A549 (cell line): ENCODE measurements around the gene SYNGR4. TPM values are rescaled to one million over a fixed set of nuclear protein-coding genes. Genes with fewer than 3 reads are reported as not detected.

Experiments used
- polyA plus RNA-seq, 4 experiments: library from polyadenylated mRNA; depleted of rRNA in 3 of 4; stranded (reverse); fragments of >200 nt; fragmentation: RNase III in 1 of 4; extraction: RNeasy Plus Mini Kit Qiagen cat#74134 plus additional on column Dnase treatment in 1 of 4; gene quantifications; 2 replicates in 3 of 4; 3 replicates in 1 of 4; pipeline ENCODE4 v1.2.3, GENCODE V29; 2011 to 2017

Gene SYNGR4
- polyA plus RNA-seq, 2 of the 4 experiments (the other 2 are of a cell fraction), result 2.3 to 4.4 TPM

Other genes with a start within 250 kb of the SYNGR4 start
- 41.2 and 54.9 TPM in 2 replicates for gene LIG1, start 194.0 kb upstream of the SYNGR4 start, polyA plus RNA-seq (2011; rRNA removed)
- gene LIG1, start 194.0 kb upstream of the SYNGR4 start, polyA plus RNA-seq (2017; fragmentation: RNase III; extraction: RNeasy Plus Mini Kit Qiagen cat#74134 plus additional on column Dnase treatment), result 88.8 to 106 TPM (median 101 TPM) in 3 replicates
- gene ZSWIM9, start 193.7 kb upstream of the SYNGR4 start, polyA plus RNA-seq (2011; rRNA removed), result 0.97 and 1.2 TPM in 2 replicates
- gene ZSWIM9, start 193.7 kb upstream of the SYNGR4 start, polyA plus RNA-seq (2017; fragmentation: RNase III; extraction: RNeasy Plus Mini Kit Qiagen cat#74134 plus additional on column Dnase treatment), result 11.7 to 15.9 TPM (median 13.4 TPM) in 3 replicates
- 27.4 and 34.7 TPM in 2 replicates for gene CARD8, start 108.5 kb upstream of the SYNGR4 start, polyA plus RNA-seq (2011; rRNA removed)
- 27.2 to 27.5 TPM (median 27.5 TPM) in 3 replicates for gene CARD8, start 108.5 kb upstream of the SYNGR4 start, polyA plus RNA-seq (2017; fragmentation: RNase III; extraction: RNeasy Plus Mini Kit Qiagen cat#74134 plus additional on column Dnase treatment)
- gene ZNF114, start 94.3 kb upstream of the SYNGR4 start, polyA plus RNA-seq (2011; rRNA removed), result 3.1 and 3.5 TPM in 2 replicates
- 4.3 to 5.6 TPM (median 4.6 TPM) in 3 replicates for gene ZNF114, start 94.3 kb upstream of the SYNGR4 start, polyA plus RNA-seq (2017; fragmentation: RNase III; extraction: RNeasy Plus Mini Kit Qiagen cat#74134 plus additional on column Dnase treatment)
- gene EMP3, start 38.8 kb upstream of the SYNGR4 start, polyA plus RNA-seq (2011; rRNA removed), result 147 and 210 TPM in 2 replicates
- 564 to 580 TPM (median 566 TPM) in 3 replicates for gene EMP3, start 38.8 kb upstream of the SYNGR4 start, polyA plus RNA-seq (2017; fragmentation: RNase III; extraction: RNeasy Plus Mini Kit Qiagen cat#74134 plus additional on column Dnase treatment)
- gene TMEM143, start 427 bp upstream of the SYNGR4 start, polyA plus RNA-seq (2011; rRNA removed), result 7.4 and 7.6 TPM in 2 replicates
- 6.3 to 7.0 TPM (median 6.4 TPM) in 3 replicates for gene TMEM143, start 427 bp upstream of the SYNGR4 start, polyA plus RNA-seq (2017; fragmentation: RNase III; extraction: RNeasy Plus Mini Kit Qiagen cat#74134 plus additional on column Dnase treatment)
- 200 and 270 TPM in 2 replicates for gene KDELR1, start 27.2 kb downstream of the SYNGR4 start, polyA plus RNA-seq (2011; rRNA removed)
- gene KDELR1, start 27.2 kb downstream of the SYNGR4 start, polyA plus RNA-seq (2017; fragmentation: RNase III; extraction: RNeasy Plus Mini Kit Qiagen cat#74134 plus additional on column Dnase treatment), result 280 to 318 TPM (median 302 TPM) in 3 replicates
- 2.6 and 3.4 TPM in 2 replicates for gene GRIN2D, start 29.3 kb downstream of the SYNGR4 start, polyA plus RNA-seq (2011; rRNA removed)
- 5.8 to 6.8 TPM (median 6.3 TPM) in 3 replicates for gene GRIN2D, start 29.3 kb downstream of the SYNGR4 start, polyA plus RNA-seq (2017; fragmentation: RNase III; extraction: RNeasy Plus Mini Kit Qiagen cat#74134 plus additional on column Dnase treatment)
- 40.0 and 48.1 TPM in 2 replicates for gene GRWD1, start 81.6 kb downstream of the SYNGR4 start, polyA plus RNA-seq (2011; rRNA removed)
- 82.1 to 87.0 TPM (median 84.2 TPM) in 3 replicates for gene GRWD1, start 81.6 kb downstream of the SYNGR4 start, polyA plus RNA-seq (2017; fragmentation: RNase III; extraction: RNeasy Plus Mini Kit Qiagen cat#74134 plus additional on column Dnase treatment)
- gene KCNJ14, start 91.2 kb downstream of the SYNGR4 start, polyA plus RNA-seq (2011; rRNA removed), result 1.9 and 2.2 TPM in 2 replicates
- 1.3 to 1.4 TPM (median 1.3 TPM) in 3 replicates for gene KCNJ14, start 91.2 kb downstream of the SYNGR4 start, polyA plus RNA-seq (2017; fragmentation: RNase III; extraction: RNeasy Plus Mini Kit Qiagen cat#74134 plus additional on column Dnase treatment)
- gene CYTH2, start 105.0 kb downstream of the SYNGR4 start, polyA plus RNA-seq (2011; rRNA removed), result 33.4 and 36.9 TPM in 2 replicates
- 42.3 to 55.4 TPM (median 50.5 TPM) in 3 replicates for gene CYTH2, start 105.0 kb downstream of the SYNGR4 start, polyA plus RNA-seq (2017; fragmentation: RNase III; extraction: RNeasy Plus Mini Kit Qiagen cat#74134 plus additional on column Dnase treatment)
- 0.62 and 0.95 TPM in 2 replicates for gene LMTK3, start 147.5 kb downstream of the SYNGR4 start, polyA plus RNA-seq (2011; rRNA removed)
- 4.6 to 6.1 TPM (median 5.6 TPM) in 3 replicates for gene LMTK3, start 147.5 kb downstream of the SYNGR4 start, polyA plus RNA-seq (2017; fragmentation: RNase III; extraction: RNeasy Plus Mini Kit Qiagen cat#74134 plus additional on column Dnase treatment)
- 22.2 and 22.4 TPM in 2 replicates for gene SULT2B1, start 187.8 kb downstream of the SYNGR4 start, polyA plus RNA-seq (2011; rRNA removed)
- gene SULT2B1, start 187.8 kb downstream of the SYNGR4 start, polyA plus RNA-seq (2017; fragmentation: RNase III; extraction: RNeasy Plus Mini Kit Qiagen cat#74134 plus additional on column Dnase treatment), result 30.1 to 36.5 TPM (median 34.3 TPM) in 3 replicates
- 0.08 and 0.09 TPM in 2 replicates for gene SPACA4, start 242.4 kb downstream of the SYNGR4 start, polyA plus RNA-seq (2011; rRNA removed)
- gene SPACA4, start 242.4 kb downstream of the SYNGR4 start, polyA plus RNA-seq (2017; fragmentation: RNase III; extraction: RNeasy Plus Mini Kit Qiagen cat#74134 plus additional on column Dnase treatment), result 0.12 to 0.13 TPM in 2 of 3 replicates, not detected in the other